SKM-1 (cell line): ENCODE data around the gene ZSWIM2.
"Not testable (repeated sequence)": the region's sequence is repeated elsewhere in the genome, so short reads cannot be mapped to it uniquely, and the experiment has no call there.

Experiments used
- DNase-seq: peaks from one replicate; lab custom pipeline; 2025; ENCODE audit not compliant: unreplicated experiment; lab: John Stamatoyannopoulos, UW

ZSWIM2 gene

DNA sequence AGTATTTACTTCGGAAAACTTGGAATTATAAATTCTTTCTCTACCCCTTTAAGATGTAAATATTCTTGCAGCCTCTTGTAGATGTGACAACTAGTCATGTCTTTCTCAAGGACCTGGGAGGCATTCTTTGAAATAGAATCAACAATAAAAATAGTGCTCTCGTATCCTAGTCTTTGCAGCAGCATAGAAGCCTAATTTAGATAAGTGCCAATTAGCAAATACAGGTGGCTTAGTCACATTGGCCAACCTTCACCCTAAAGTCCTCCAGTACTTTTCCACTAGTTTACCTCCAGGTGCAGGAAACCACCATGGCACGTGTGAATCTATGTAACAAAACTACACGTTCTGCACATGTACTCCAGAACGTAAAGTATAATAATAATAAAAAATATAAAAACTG is 3.5 kb upstream of the ZSWIM2 start:
- DNase-seq: no peak

DNA sequence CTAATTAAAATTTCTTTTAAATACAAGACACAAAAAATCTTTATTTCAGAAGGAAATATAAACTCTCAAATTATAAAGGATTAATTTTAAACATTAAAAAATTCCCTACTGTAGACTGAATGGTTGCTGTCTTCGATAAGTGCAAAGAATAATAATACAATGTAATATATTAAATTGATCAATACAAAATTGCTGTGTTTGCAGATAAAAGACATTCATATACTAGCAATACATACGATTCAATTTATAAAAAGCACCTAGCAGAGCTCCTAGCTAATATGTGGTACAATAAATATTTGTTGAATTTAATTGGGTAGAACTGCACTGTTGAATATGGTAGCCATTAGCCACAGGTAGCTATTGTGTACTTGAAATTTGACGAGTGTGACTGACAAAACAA is 6.6 kb downstream of the ZSWIM2 start:
- no peak for DNase-seq

DNA sequence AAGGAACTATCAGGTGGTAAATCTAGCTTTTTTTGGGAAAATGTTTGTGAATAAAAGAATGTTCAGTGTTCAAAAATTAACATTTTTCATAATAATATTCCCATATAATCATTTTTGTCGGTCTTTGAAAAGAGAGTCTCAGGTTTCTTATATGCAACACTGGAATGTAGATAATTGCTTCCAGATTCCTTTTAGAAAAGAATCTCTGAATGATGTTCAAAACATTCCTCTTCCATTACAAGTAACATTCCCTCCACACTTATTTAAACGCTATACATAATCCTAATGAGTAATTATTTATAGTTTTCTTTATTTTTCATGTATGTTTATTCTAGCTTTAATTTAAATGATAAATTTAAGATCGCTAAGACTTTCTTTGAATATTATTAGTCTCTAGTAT is 7.0 kb downstream of the ZSWIM2 start:
- DNase-seq: no peak

DNA sequence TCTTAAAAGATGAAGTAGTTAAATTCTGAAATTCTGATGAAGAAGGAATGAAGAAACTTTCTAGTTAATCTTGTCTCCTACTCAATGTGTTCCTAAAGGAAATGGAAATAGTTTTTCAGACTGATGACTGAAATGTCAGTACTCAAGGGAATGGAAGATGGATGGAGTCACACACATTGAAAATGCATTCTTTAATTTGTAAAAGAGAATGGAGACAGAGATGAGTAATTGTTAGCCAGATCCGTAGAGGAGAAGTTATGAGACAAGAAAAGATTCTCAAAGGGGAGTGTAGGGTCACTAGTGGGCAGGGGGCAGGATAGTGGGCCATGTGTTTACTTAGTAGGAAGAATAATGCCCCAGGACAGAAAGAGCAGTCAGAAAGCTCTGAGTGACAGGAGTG is 13.3 kb downstream of the ZSWIM2 start:
- no peak for DNase-seq

DNA sequence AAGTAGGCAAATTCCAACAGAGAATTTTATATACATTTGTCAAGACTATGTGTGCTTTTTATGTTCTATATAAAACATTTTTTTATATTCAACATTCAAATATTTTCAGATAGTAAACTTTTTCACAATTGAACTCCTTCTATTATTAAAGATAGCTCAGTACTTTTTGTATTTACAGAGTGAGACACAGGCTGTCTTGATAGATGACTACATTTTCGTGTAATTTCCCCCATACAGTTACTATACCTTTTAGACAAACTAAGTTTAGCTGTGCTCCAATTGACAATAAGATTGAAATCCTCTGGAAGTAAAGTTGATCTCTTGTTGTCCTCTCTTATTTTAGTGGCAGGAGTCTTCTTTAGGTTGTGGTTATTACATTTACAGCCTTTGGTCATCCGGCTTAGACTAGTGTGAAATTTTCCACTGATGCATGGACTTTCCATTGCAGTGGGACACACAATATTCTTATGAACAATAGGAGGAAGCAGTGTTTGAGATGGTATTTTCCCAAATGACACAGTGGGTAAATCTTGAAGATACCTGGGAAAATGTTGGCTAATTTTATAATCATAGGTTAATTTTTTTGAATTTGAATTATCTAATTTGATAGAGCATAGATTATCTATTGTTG is 21.0 kb downstream of the ZSWIM2 start:
- no peak for DNase-seq

DNA sequence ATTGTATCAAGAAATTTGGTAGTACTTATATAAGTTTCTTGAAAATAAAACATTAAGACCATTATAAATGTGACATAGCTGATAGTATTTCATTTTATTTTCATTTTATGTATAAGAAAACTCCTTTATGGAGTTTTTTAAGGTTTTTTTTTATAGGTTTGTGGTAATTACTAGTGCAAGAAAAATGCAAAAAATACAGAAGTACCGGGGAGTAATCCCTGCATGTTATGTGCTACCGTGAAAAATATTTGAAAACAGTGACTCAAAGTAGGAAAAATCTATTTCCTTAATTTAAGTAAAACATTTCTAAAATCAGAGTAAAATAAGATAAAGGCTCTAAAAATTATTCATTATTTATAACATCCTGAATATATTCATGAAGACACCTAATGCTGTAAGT is 21.6 kb downstream of the ZSWIM2 start:
- no peak for DNase-seq

DNA sequence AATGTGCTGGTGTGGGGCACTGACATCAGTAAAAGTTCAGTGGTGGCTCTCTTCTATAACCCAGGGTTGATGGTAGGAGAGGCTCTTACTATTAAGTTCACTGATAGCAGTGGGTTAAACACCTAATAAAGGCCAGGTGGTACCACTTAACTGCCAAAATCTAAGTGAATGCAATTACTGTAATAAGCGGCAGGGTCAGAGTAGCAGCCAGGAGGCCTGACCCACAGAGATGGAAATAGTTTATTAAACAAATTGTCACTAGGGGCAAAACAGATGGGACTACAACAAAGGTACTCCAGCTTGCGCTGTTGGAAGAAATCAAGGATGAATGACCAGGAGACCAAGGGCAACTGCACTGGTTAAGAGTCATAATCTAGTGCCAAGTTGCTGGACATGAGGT is 26.6 kb downstream of the ZSWIM2 start:
- no peak for DNase-seq

DNA sequence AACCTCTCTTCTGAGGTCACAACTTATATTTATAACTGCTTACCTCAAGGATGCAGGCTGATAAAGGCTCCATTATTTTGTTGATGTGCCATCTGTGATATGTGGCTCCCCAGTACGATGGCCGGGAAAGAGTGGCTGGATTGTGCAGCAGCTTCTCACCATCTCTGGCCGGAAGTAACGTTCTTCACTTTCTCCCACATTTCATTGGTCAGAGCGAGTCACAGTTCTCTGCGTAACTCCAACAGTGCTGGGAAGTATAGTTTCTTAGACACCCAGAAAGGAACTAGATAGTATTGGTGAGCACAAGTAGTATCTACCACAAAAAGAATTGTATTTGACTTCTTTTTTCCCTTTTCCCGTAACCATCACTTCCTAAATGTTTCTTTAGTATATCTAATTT is 28.7 kb downstream of the ZSWIM2 start:
- DNase-seq: no peak

DNA sequence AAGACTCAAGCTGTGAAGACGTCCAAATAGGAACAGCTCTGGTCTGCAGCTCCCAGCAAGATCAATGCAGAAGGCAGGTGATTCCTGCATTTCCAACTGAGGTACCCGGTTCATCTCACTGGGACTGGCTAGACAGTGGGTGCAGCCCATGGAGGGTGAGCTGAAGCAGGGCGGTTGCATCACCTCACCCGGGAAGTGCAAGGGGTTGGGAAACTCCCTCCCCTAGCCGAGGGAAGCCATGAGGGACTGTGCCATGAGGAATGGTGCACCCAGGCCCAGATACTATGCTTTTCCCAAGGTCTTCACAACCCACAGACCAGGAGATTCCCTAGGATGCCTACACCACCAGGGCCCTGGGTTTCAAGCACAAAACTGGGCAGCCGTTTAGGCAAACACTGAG is 37.2 kb downstream of the ZSWIM2 start:
- not testable (repeated sequence) for DNase-seq

DNA sequence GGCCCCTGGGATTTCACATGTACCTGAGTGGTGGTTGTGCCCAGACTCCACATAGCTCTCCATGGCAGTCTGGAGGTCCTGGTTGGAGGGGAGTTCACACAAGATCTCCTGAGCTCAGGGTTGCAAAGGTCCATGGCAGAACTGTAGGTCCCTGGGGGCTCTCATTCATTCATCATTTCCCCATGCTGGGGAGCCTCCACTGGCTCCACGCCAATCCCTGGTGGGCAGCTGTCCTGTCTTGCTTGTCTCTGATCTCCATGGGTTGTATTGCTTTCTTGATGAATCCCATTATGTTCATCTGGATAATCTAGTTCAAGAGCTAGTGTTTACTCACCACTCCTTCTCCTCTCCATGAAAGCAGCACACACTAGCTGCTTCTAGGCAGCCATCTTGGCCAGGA is 42.4 kb downstream of the ZSWIM2 start:
- no peak for DNase-seq

DNA sequence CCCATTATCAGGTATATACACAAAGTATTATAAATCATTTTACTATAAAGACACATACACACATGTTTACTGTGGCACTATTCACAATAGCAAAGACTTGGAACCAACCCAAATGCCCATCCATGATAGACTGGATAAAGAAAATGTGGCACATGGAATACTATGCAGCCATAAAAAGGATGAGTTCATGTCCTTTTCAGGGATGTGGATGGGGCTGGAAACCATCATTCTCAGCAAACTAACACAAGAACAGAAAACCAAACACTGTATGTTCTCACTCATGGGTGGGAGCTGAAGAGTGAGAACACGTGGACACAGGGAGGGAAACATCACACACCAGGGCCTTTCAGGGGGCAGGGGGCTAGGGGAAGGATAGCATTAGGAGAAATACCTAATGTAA is 50.4 kb downstream of the ZSWIM2 start:
- not testable (repeated sequence) for DNase-seq

DNA sequence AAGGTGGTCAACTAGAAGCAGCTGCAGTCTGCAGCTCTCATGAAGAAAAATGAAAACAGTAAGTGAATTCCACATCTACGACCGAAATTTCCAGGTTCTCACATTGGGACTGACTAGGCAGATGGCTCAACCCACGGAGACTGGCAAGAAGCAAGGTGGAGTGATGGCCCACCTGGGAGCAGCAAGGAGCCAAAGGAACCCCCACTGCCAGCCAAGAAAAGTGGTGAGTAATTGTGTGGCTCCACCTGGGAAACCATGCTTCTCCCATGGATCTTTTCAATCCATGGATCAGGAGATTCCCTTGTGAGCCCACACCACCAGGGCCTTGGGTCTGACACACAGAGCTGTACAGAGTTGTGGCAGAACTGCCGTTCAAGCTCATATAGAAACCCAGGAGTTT is 64.0 kb downstream of the ZSWIM2 start:
- DNase-seq: no peak

DNA sequence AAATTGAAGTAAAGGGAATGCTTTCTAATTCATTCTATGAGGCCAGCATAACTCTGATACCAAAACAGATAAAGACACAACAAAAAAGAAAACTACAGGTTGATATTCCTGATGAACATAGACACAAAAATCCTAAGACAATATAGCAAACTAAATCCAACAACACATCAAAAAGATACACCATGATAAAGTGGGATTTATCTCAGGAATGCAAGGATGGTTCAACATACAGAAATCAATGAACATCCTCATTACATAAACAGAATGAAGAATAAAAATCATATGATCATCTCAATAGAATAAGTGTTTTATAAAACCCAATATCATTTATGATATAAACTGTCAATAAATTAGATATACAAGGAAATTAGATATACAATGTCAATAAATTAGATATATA is 65.7 kb downstream of the ZSWIM2 start:
- DNase-seq: no peak

DNA sequence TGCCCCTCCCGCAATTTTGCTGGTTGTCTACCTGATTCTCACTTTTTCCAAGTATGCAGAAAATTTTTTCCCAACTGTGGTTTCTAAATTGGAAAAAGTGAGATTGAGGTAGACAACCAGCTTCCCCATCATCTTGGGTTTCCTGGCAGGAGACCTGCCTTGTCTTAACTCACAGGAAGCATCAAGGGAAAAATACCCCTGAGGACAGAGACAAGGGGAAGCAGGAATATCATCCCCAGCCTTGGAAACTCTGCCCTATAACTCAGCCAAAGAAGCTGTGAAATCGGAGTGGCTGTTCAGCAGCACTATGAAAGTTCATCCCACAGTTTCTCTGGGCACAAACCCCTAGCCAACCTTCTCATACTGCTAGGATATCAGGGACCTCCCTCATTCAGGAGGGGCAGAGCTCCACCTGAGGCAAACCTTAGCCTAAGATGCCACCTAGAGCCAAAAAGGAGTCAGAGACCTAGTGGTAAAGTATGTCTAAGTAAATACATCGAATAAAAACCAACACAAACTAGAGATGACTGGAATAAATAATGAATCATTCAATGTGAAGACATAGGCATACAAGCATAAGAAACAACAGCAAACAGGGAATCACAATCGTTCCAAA is 68.2 kb downstream of the ZSWIM2 start:
- DNase-seq: no peak
